Subcutaneous abdominal adipose tissue (tissue), 5 donors: Measurements from ENCODE around the gene LRP2BP.

Experiments
- H3K27ac ChIP-seq: one replicate; pipeline ENCODE4 v1.7.0; 2013; ENCODE audit warnings: low read depth, mild to moderate bottlenecking, inconsistent platforms, low read length, moderate library complexity
- H3K27me3 ChIP-seq, 5 donors: one replicate each; pipeline ENCODE4 v1.7.0; 2013; ENCODE audit warnings: low read length in 5 of 5, inconsistent platforms in 1 of 5; ENCODE audit not compliant: control insufficient read depth in 5 of 5, insufficient read depth in 4 of 5
- H3K36me3 ChIP-seq, 5 donors: one replicate each; pipeline ENCODE4 v1.7.0; 2013; ENCODE audit warnings: low read length in 5 of 5; ENCODE audit not compliant: control insufficient read depth in 5 of 5, insufficient read depth in 5 of 5
- H3K4me1 ChIP-seq, 5 donors: one replicate each; pipeline ENCODE4 v1.7.0; 2013; ENCODE audit warnings: low read length in 5 of 5, mild to moderate bottlenecking in 3 of 5, moderate library complexity in 1 of 5; ENCODE audit not compliant: control insufficient read depth in 5 of 5, insufficient read depth in 5 of 5
- H3K4me3 ChIP-seq, 5 donors: one replicate each; pipeline ENCODE4 v1.7.0; 2013; ENCODE audit warnings: low read length in 5 of 5, low read depth in 1 of 5
- H3K9ac ChIP-seq, 5 donors: one replicate each; pipeline ENCODE4 v1.7.0; 2013; ENCODE audit warnings: low read length in 5 of 5, mild to moderate bottlenecking in 4 of 5, moderate library complexity in 3 of 5
- H3K9me3 ChIP-seq, 5 donors: one replicate each; pipeline ENCODE4 v1.7.0; 2013; ENCODE audit warnings: low read length in 5 of 5; ENCODE audit not compliant: control insufficient read depth in 5 of 5
- donor health status: healthy.
- donor health status: healthy.
- donor health status: healthy.
- donor health status: healthy.
- donor health status: healthy.

Gene LRP2BP

DNA sequence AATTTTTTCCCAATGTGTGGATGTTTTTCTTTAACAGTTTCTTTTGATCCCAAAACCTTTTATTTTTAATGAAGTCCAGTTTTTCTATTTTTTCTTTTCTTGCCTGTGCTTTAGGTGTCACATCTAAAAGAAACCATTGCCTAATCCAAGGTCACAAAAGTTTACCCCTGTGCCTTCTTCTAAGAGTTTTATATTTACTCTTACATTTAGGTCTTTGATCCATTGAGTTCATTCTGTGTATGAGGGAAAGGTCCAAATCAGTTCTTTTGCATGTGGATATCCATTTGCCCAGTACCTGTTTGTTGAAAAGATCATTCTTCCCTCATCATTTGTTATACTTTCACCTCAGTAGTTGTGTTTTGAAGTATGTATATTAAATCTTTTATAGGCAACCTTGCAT lies 13.0 kb downstream of the LRP2BP start:
- peaks cover 0 to 3% (median 0%) of the 10 kb centered on the region in 5 donors for H3K36me3 ChIP-seq
- peaks cover 0 to 5% (median 0%) of the 10 kb centered on the region in 5 donors for H3K27me3 ChIP-seq
- H3K4me3 ChIP-seq, result no peak overlapping the region
- peaks cover 0 to 7% (median 3%) of the 10 kb centered on the region in 5 donors for H3K9me3 ChIP-seq
- H3K9ac ChIP-seq, result no peak overlapping the region
- H3K27ac ChIP-seq, result no peak overlapping the region
- peaks cover 0 to 7% (median 0%) of the 10 kb centered on the region in 5 donors for H3K4me1 ChIP-seq

DNA sequence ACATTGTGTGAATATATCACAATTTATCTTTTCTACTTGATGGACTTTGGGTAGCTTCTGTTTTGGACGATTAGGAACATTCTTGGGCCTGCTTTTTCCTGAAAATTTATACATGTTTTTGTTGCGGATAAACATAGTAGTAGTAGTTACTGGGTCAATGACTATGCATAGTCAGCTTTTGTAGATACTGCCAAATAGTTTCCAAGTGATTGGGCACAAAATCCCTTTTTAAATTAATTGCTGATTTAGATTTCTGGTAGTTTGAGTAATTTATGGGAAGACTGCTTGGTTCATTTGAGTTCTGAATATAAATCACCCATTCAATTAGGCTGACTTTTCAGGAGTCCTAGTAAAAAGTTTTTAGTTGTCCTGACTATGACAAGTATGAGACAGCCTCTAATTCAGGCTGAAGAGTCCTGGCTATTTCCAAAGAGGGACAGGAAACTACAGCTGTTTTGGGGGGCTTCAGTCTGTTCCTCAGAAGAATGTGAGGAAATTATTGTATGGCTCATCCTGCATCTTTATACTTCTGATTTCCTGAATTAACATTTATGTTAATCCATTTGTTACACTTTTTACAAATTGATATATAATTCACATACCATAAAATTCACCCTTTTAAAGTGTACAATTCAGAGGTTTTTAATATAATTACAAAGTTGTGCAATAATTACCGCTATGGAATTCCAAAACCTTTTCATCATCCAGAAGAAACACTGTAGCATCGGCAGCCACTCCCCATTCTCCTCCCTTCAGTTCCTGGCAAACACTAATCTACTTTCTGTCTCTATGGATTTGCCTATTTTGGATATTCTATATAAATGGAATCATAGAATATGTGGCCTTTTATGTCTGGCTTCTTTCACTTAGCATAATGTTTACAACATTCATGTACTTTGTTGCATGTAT lies 14.2 kb downstream of the LRP2BP start:
- Histone ChIP-seq H3K36me3 (peaks cover 0 to 3% (median 0%) of the 10 kb centered on the region in 5 donors), H3K4me3 (no peak overlapping the region), H3K9ac (no peak overlapping the region), H3K27me3 (peaks cover 0 to 5% (median 0%) of the 10 kb centered on the region in 5 donors), H3K27ac (no peak overlapping the region), H3K4me1 (peaks cover 0 to 7% (median 0%) of the 10 kb centered on the region in 5 donors), H3K9me3 (peaks cover 0 to 7% (median 3%) of the 10 kb centered on the region in 5 donors)

DNA sequence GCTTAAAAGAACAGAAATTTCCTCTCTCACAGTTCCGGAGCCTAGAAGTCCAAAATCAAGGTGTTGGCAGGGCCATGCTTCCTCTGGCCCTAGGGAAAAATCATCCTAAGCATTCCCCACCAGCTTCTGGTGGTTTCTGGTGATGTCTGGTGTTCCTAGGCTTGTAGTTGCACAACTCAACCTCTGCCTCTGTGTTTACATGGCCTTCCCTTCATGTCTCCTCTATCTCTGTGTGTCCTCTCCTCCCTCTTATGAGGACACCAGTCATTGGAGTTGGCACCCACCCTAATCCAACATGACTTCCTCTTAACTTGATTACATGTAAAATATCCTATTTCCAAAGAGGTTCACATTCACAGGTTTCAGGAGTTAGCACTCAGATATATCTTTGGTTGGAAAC lies 15.4 kb downstream of the LRP2BP start:
- H3K9ac ChIP-seq, result no peak overlapping the region
- no peak overlapping the region for H3K4me3 ChIP-seq
- peaks cover 0 to 7% (median 3%) of the 10 kb centered on the region in 5 donors for H3K9me3 ChIP-seq
- H3K36me3 ChIP-seq, result peaks cover 0 to 3% (median 0%) of the 10 kb centered on the region in 5 donors
- peaks cover 0 to 4% (median 0%) of the 10 kb centered on the region in 5 donors for H3K4me1 ChIP-seq
- peaks cover 0 to 5% (median 0%) of the 10 kb centered on the region in 5 donors for H3K27me3 ChIP-seq
- no peak overlapping the region for H3K27ac ChIP-seq

DNA sequence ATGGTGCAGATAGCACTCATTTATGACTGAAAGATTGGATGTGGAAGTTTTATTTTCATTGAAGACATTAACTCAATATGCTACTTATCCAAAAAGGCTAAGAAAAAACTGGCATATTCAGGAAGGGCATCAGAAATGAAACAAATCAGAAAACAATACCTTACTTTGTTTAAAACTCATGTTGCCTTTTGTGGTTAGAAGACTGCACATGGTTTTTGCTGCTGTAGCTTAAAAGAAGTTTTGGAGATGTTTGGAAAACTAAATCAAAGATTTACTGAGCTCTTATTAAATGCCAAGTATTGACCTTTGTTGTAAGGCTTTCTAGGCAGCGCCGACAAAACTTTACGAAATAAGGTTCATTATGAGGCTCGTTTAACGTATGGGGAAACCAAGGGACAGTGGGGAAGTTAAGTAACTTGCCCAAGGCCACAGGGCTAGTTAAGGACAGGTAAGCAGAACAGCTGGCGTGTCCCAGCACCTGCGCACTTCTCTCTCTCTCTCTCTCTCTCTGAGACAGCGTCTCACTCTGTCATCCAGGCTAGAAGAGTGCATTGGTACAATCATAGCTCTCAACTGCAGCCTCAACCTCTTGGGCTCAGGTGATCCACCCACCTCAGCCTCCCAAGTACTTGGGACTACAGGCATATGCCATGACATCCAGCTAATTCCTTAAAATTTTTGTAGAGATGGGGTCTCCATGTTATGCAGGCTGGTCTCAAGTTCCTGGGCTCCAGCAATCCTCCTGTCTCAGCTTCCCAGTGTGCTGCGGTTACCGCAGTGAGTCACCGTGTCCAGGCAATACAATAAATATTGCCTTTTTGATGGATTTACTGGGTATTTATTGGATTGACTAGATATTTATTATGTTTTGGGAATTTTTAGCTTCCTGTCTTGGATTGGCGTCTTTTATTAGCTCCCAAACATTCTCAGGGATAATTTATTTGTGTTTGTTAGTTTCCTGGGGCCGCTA lies 16.1 kb downstream of the LRP2BP start:
- no peaks in the 10 kb centered on the region for H3K4me1 ChIP-seq
- no peak overlapping the region for H3K9ac ChIP-seq
- H3K27me3 ChIP-seq, result peaks cover 0 to 5% (median 0%) of the 10 kb centered on the region in 5 donors
- H3K27ac ChIP-seq, result no peak overlapping the region
- no peak overlapping the region for H3K4me3 ChIP-seq
- H3K36me3 ChIP-seq, result peaks cover 0 to 3% (median 0%) of the 10 kb centered on the region in 5 donors
- H3K9me3 ChIP-seq, result peaks cover 0 to 7% (median 3%) of the 10 kb centered on the region in 5 donors

DNA sequence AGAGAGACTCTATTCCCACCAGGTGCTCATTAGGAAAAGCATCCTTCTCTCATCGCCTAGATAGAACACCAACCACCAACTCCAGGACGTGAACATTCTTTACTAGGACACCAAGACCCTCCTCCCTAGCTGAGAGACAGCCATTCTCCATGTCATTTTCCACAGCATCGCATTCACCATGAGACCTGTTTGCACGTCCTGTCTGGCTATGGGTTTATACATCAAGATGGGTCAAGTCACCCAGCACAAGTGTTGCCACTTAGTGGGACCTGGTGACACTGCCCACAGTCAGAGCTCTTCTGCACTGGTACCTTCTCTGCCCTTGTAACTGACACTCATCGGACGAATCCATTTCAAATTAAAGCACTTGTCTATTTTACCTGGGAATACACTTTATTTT lies 17.5 kb downstream of the LRP2BP start:
- Histone ChIP-seq H3K4me3 (no peak overlapping the region), H3K9ac (no peak overlapping the region), H3K27me3 (peaks cover 0 to under 1% (median 0%) of the 10 kb centered on the region in 5 donors), H3K27ac (no peak overlapping the region), H3K9me3 (peaks cover 0 to 7% (median 3%) of the 10 kb centered on the region in 5 donors), H3K4me1 (peaks cover 0 to 5% (median 0%) of the 10 kb centered on the region in 5 donors), H3K36me3 (peaks cover 0 to 3% (median 0%) of the 10 kb centered on the region in 5 donors)

DNA sequence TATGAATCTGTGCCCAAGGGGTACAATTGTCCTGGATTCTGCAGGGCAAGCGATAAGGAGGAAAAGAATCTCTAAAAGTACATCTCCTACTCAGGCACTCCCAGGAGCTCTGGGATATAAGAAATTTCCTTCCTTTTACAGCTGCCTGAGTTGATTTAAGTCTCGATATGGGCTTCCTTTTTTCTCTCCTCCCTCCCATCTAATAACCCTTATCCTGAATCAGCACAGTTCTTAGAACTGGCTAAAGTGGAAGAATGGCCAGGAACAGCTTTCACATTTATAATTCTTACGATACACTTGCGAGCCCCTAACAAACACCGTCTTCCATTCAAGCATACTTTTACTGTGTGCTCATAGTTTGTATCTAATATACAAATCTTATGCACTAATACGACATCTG lies 21.2 kb downstream of the LRP2BP start:
- Histone ChIP-seq H3K36me3 (peaks cover 4 to 13% (median 7%) of the 10 kb centered on the region in 5 donors), H3K9ac (no peak overlapping the region), H3K27me3 (no peaks in the 10 kb centered on the region), H3K27ac (no peak overlapping the region), H3K4me3 (no peak overlapping the region), H3K4me1 (peaks cover 0 to 5% (median 0%) of the 10 kb centered on the region in 5 donors), H3K9me3 (peaks cover 0 to 3% (median 0%) of the 10 kb centered on the region in 5 donors)

DNA sequence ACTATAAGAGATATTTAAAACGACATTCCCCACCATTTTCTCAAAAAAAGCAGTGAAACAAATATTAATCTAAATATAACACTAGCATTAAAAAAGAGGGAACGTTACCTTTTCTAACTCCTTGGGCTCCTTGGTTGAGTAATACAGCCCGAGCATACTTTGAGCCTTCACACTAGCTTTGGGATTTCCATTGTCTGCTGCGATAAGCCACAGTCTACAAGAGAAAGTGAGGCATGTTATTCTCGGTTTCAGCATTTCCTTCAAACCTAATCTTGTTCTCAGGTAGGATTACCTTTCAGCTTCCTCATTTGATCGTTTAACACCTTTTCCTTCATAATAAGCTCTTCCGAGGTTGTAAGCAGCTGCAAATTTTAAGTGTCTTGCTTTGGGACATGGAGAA lies 21.7 kb downstream of the LRP2BP start:
- Histone ChIP-seq H3K4me3 (no peak overlapping the region), H3K27me3 (no peaks in the 10 kb centered on the region), H3K9ac (no peak overlapping the region), H3K9me3 (peaks cover 0 to 3% (median 0%) of the 10 kb centered on the region in 5 donors), H3K36me3 (peaks cover 4 to 13% (median 7%) of the 10 kb centered on the region in 5 donors), H3K4me1 (peaks cover 0 to 5% (median 0%) of the 10 kb centered on the region in 5 donors), H3K27ac (no peak overlapping the region)

DNA sequence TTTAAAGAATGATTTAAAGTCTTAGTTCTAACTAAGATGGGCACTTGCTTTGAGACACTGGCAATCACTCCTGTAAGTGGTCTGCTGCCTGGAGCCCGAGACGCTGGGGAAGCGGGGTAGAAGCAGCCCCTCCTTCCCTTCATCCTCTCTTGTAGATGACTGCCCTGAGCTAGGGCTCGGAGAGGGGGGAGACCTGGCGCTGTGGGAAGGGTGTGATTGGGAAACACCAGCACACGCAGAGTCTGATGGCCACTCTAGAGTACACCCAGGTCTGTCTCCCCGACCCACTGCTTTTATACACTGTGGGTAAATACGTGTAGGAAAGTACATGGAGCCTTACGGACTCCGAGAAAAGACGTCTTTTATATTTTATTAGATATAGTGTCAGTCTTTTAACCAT lies 24.0 kb downstream of the LRP2BP start:
- Histone ChIP-seq H3K9ac (no peak overlapping the region), H3K4me1 (peaks cover 0 to 5% (median 0%) of the 10 kb centered on the region in 5 donors), H3K27me3 (no peaks in the 10 kb centered on the region), H3K36me3 (peaks cover 4 to 17% (median 6%) of the 10 kb centered on the region in 5 donors), H3K9me3 (no peaks in the 10 kb centered on the region), H3K4me3 (no peak overlapping the region), H3K27ac (no peak overlapping the region)

DNA sequence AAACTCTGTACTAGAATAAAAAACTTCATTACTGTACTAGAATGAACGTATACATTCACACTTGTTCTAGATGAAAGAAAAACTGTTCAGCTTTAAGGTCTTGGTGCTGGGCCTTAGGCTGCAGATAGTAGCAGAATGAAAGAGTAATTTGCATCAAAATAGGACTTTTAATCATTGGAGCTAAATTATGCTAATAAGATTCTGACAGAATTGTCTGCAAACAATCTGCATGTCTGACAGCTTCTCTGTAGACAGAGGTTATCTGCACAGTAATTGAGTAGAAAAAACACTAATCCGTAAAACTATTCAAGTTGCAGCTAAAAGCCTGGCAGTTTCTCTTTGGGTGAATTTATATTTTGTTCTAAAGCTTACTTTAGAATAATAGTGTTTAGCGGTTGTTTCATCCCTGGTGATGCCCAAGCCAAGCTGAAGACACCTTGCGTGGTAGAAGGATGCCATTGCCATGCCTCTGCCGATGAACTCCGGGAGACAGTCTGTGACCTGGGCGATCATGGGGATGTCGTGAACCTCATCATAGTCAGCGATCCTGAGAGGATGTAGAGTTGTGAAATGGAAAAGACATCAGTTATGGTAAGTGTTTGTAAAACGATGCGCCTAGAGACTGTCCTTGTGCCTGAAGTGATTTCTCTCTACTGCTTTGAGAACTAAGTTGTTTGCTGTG lies 25.3 kb downstream of the LRP2BP start:
- peaks cover 4 to 17% (median 6%) of the 10 kb centered on the region in 5 donors for H3K36me3 ChIP-seq
- H3K4me3 ChIP-seq, result no peak overlapping the region
- no peaks in the 10 kb centered on the region for H3K9me3 ChIP-seq
- no peak overlapping the region for H3K9ac ChIP-seq
- H3K27me3 ChIP-seq, result no peaks in the 10 kb centered on the region
- peaks cover 0 to 5% (median 0%) of the 10 kb centered on the region in 5 donors for H3K4me1 ChIP-seq
- H3K27ac ChIP-seq, result no peak overlapping the region
